Posterior cingulate gyrus (tissue), 11 donors: Measurements from ENCODE around the gene SPACA4.
"Not testable (repeated sequence)": the region's sequence is repeated elsewhere in the genome, so short reads cannot be mapped to it uniquely, and the experiment has no call there.

Source experiments
- DNase-seq, 10 donors: peaks; one replicate each; pipeline versions ENCODE4 v3.0.0 to v3.0.0-alpha.2; 2020 to 2021; ENCODE audit warnings: mixed read lengths in 3 of 10
- intact Hi-C: fragments of 100-400 bp; cut with DNase I; formaldehyde crosslinking; loops from one replicate; pipeline ENCODE4 v1.15.1; 2023

Gene SPACA4

DNA sequence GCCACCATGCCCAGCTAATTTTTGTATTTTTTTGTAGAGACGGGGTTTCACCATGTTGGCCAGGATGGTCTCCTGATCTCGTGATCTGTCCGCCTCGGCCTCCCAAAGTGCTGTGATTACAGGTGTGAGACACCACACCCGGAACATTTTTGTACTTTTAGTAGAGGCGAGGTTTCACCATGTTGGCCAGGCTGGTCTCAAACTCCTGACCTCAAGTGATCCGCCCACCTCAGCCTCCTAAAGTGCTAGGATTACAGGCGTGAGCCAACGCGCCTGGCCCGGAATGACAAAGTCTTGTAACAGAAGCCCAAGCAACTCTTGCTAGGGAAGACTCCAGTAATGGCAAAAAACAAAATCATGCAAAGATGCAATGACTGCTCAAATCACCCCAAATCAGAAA lies 25.7 kb downstream of the SPACA4 start:
- DNase-seq, intact Hi-C loops: not testable (repeated sequence)

DNA sequence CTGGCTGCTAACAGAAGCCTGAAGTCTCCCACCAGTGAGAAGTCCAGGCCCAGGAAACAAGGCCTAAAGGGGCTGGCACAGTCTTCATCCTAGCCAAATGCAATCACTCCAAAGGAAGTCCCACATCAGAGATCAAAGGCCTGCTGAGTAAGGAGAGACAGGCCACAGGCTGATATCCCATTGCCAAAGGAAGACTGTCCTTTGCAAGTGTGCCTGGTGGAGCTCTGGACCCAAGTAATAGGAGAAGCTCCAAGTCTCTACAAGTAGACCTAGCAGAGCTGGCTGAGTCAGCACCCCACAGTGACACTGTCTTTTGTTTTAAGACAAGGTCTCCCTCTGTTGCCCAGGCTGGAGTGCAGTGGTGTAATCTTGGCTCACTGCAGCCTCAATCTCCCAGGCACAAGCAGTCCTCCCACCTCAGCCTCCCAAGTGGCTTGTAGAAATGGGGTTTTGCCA lies 26.2 kb downstream of the SPACA4 start:
- DNase-seq = no peak
- intact Hi-C loops = no loop called here

GRCh38 chr19:48633148-48634035 lies 26.9 kb downstream of the SPACA4 start:
- DNase-seq = no peak
- intact Hi-C loops = no loop called here

DNA sequence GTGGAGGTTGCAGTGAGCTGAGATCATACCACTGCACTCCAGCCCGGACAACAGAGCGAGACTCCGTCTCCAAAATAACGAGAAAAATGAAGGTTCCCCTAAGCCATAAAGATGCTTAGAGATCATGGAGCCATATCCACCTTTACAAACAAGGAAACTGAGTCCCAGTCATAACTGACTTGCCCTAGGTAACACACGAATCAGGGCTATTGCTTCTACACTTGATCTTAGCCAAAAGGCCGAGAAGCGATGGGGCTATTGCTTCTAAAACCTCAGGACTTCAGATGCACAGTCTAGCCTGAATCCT lies 27.4 kb downstream of the SPACA4 start:
- DNase-seq = no peak
- intact Hi-C loops = no loop called here

- intact Hi-C loops = no loop called here
- peak; percentile 87 to 99 (median 93) for DNase-seq
These were observed 28.1 kb downstream of the SPACA4 start for GRCh38 chr19:48634424-48635262.

DNA sequence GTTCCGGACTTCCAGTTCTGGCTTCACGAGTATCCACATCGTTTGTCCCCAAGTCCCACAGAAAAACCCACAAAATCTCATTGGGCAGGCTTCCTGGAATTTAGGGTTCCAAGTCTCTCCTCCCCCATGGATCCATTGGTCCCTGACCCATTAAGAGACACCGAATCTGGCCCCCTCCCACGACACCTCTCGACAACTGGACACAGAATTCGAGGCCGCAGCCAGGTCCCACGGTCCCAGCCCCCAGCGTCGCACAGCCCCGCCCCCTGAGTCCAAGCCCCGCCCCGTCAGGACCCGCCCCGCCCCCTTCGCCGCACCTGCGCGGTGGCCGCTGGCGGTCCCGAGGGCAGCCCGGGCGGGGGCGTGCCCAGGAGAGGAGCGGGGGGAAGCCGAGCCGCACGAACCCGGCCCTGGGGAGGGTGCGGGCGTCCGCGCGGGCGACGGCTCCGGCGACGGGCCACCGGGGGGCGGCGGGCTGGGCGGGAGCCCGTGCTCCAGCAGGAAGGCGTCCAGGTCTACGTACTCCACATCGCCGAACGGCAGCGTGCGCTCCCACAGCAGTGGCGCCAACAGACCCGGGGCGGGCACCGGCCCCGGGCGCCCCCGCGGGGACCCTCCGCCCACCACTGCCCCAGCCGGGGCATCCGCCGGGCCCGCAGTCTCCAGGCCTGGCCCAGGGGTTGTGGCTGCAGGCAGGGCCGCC lies 28.9 kb downstream of the SPACA4 start:
- DNase-seq = peak in 7 of 10 donors; percentile 50 to 93 (median 61)
- intact Hi-C loops = no loop called here

DNA sequence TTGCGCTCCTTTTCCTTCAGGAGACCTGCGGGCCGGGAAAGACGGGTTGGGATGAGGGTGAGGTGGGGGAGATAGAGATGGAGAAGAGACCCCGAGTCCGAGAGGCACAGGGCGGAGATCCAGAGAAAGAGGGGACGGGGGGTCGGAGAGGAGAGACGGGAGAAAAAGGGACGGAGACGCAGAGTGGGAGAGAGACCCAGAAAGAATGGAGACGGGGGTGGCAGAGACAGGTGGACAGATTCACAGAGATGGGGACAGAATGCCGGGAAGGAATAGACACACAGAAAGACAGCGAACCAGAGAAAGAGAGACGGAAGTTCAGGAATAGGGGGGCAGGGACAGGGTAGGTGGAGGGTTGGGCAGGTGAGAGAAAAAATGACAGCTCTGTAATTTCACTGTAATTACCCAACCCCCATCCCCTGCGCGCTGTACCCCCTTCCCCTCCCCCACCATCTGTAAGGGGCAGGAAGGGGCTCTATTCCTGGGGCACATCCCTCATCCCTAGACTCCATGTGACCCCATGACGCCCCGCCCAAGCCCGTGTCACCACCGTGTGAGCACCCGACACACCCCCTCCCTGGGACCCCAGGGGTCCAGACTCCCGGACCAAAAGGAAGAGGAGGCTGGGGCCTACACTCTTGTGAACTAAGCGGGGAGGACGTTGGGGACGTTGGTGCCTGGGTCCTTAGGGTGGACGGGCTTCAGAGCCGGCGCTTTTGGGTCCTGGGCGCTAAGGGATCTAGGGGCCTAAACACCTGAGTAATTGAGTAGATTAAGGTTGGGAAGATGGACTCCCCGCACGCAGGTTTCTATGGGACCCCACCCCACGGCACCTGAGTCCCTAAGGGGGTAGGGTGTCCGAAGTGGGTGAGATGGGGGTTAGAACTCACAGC lies 29.7 kb downstream of the SPACA4 start:
- peak in 3 of 10 donors; percentile 48 to 90 (median 67) for DNase-seq

DNA sequence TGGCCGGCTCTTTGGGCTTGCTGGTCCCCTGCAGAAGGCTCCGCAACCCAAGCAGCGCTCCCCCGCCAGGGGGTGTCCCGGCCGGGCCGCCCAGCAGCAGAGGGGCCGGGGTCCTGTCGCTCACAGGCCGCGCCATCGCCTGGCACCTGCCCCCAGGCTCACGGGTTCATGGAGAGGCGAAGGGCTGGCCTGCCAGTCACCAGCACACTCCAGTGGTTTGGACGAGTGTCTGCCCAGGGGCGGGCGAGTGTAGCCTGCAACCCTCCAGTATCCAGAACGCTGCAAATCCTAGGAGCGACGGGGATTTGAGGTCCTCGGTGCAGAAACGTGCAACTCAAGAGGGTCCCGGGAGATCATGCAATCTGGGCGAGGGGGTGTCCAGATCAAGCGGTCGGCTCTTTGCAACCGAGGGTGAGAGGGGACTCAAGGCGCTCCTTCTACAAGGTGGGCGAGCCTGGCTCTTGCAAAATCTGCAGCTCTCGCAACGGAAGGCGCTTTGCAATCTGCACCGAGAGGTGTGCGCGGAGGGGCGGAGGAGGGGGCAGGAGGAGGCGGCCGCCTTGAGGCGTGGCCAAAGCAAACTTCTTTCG lies 30.4 kb downstream of the SPACA4 start, which contains the start of gene DBP:
Gene DBP (minus strand): TSS at position 521 of the 590 bp plus-strand sequence. CDS start 385 bp downstream, at position 136.
- intact Hi-C loops = no loop called here
- peak in 3 of 10 donors; percentile 46 to 93 (median 79) for DNase-seq

More for the DNA sequence above, 29.7 kb downstream of the SPACA4 start:
- intact Hi-C loops = no loop called here

- intact Hi-C loops = no loop called here
- peak; percentile 97 to 100 (median 99) for DNase-seq
These were observed 31.0 kb downstream of the SPACA4 start for GRCh38 chr19:48637449-48637947.

DNA sequence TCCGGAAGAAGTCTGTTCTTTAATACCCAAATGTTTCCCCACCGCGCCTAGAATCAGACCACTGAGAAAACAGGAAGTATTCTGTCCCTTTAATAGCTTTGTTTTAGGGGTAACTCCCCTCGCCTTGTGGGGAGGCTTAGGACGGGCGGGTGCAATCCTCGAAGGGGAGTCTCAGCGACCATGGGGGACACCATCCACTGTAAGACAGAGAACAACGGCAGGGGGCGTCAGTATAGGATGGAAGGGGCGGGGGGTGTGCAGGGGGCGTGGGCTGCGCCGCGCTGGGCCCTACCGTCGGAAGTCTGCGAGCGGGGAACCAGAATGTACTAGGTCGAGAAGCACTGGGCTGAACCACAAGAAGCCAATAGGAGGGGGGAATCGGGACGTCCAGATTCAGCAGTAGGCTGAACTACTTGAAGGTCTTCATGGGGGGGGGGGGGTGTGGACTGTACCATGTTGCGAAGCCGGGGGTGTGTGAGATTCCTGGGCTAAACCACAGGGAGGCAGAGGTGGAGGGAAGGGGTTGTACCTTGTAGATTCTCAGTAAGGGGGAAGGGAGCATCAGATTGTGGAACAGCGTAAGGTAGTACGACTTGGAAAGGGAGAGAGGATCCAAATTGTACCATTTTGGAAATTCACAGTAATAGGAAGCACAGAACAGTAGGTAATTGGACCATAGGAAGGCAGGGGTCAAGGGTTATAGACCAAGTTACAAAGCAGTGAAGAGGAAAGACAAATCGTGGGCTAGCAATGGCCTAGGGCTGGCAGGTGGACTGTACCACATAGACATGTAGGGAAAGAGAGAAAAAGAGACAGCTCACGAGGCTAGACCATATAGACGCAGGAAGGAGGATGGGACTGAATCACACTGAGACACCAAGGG lies 31.6 kb downstream of the SPACA4 start:
- peak; percentile 67 to 97 (median 78) for DNase-seq
- intact Hi-C loops = no loop called here

DNA sequence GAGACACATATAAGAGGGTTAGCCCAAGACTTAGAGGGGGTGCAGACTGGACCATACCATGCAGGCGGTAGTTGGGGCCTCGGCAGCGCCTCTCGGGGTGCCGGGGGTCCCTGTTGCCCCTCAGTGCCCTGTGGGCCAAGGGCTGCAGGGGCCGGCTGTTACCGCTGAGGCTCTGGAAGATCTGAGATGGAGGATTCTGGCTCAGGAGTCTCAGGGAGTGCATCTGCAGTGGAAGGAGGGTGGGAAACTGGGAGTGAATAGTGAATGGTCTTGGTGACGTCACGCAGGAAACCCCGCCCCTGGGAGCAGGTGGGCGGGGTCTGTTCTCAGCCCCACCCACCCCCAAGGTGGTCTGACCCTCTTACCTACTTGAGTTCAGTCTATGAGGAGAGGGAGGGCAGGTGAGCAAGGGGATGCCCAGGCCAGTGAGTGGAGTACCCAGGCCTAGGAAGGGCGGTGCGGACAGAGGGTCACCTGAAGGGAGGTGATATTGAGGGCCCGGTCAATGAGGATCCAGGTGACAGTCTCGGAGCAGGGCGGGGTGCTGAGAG lies 32.4 kb downstream of the SPACA4 start:
- DNase-seq = peak in 1 of 10 donors; percentile 61
- intact Hi-C loops = no loop called here

GRCh38 chr19:48639483-48640375 lies 33.2 kb downstream of the SPACA4 start:
- peak in 1 of 10 donors; percentile 77 for DNase-seq
- intact Hi-C loops = no loop called here

GRCh38 chr19:48641850-48642249 lies 35.3 kb downstream of the SPACA4 start:
- intact Hi-C loops = no loop called here
- DNase-seq = no peak

DNA sequence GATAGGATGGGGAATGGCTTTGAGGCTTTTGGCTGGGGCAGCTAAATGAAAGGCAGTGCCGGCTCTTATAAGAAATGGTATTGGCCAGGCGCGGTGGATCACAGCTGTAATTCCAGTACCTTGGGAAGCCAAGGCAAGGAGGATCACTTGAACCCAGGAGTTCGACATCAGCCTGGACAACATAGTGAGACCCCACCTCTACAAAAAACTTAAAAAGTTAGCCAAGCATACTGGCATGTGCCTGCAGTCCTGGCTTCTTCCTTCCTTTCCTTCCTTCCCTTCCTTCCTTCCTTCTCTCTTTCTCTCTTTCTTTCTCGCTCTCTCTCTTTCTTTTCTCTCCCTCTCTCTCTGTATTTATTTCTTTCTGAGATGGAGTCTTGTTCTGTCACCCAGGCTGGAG lies 36.3 kb downstream of the SPACA4 start:
- DNase-seq = no peak
- intact Hi-C loops = no loop called here

GRCh38 chr19:48644355-48644754 lies 37.8 kb downstream of the SPACA4 start:
- intact Hi-C loops = no loop called here
- peak in 1 of 10 donors; percentile 82 for DNase-seq

DNA sequence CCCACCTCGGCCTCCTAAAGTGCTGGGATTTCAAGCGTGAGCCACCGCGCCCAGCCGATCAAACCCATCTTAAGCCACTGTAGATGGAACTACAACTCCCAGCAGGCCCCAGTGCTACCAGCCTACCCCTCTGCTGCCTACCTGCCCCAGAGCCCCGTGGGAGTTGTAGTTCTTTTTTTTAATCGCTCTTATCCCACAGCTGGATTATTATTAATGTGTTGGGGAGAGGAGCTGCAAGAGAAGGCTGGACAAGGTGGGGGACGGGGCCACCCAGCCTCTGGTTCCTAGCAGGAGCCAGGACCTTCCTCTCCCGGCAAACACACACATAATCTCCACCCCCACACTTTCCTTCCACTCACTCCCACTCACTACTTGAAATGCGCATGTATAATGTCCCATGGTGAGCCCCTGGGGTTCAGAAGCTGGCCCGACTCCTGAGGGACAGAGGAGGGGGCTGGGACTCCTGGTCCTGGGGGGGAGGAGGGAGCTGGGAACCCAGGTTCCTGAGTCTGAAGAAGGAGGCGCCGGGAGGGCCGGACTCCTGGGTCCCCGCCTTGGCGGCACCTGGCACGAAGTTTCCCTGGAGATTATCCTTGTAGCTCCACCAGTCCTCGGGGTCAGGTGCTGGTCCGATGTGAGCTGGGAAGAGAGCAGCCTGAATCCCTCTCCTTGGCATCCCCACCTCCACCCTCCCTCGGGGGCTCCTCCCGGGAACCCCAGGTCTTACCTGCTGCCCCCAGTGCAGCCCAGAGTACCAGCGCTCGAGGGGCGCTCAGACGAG lies 38.5 kb downstream of the SPACA4 start:
- intact Hi-C loops = loop anchor here (5.0 kb wide), 1 partner anchor 77 kb away; no protein-coding TSS in a partner anchor
- DNase-seq = peak; percentile 67 to 97 (median 79)
